K562 (cell line): ENCODE results near the gene KBTBD12. TPM values are rescaled to one million over a fixed set of nuclear protein-coding genes. Genes with fewer than 3 reads are reported as not detected.
"Not testable (repeated sequence)": the region's sequence is repeated elsewhere in the genome, so short reads cannot be mapped to it uniquely, and the experiment has no call there.

Source experiments
- ATAC-seq: fragments of 200-7000 bp; cut with Tn5 transposase; 3 replicates; pipeline ENCODE4 v1.9.1; 2020; ENCODE audit warnings: moderate library complexity
- BruUV-seq: library from RNA; stranded (reverse); fragments of 400-500 nt; replicated peaks from 2 replicates; lab custom pipeline; 2021; lab: Mats Ljungman, UMichigan
- CTCF ChIA-PET: fragments of 300-600 bp; formaldehyde crosslinking; extraction: SDS; loops from one replicate; lab custom pipeline; 2021; ENCODE audit warnings: low intra/inter-chr PET ratio; lab: Yijun Ruan, JAX
- POLR2A ChIA-PET: fragments of 300-600, 350-650 bp; sonication (Branson Sonifier 250); formaldehyde crosslinking; extraction: SDS; loops from one replicate; lab custom pipeline; 2021; ENCODE audit warnings: antibody characterized with exemption, inconsistent platforms; lab: Yijun Ruan, JAX
- DNase-seq, 4 experiments: peaks; one replicate each; pipeline versions ENCODE4 v3.0.0 to v3.0.0-alpha.2; 2011 to 2018; ENCODE audit warnings: low spot score in 3 of 4, mixed read lengths in 3 of 4; ENCODE audit errors: extremely low read depth in 1 of 4
- FAIRE-seq: peaks from 2 replicates; lab custom pipeline; 2011; peaks lifted over from hg19 to GRCh38; lab: Jason Lieb, UNC
- H2AFZ ChIP-seq: 2 replicates; pipeline ENCODE4 v1.6.0; 2011; ENCODE audit warnings: low read depth, low read length, control low read depth, inconsistent platforms
- H3K27ac ChIP-seq: fragments of 200-600 bp; 3 replicates; pipeline ENCODE4 v1.8.0; 2011; ENCODE audit warnings: low read depth, mild to moderate bottlenecking, control low read depth, inconsistent platforms, low read length, moderate library complexity, mixed read lengths; ENCODE audit errors: extremely low read depth
- H3K27me3 ChIP-seq, 2 experiments: fragments of 300-600 bp in 1 of 2; 2 replicates in 1 of 2; 3 replicates in 1 of 2; pipeline versions ENCODE4 v1.6.0 to v1.8.0; 2011; ENCODE audit warnings: inconsistent platforms in 2 of 2, low read length in 2 of 2, mild to moderate bottlenecking in 1 of 2, mixed read lengths in 1 of 2, moderate library complexity in 1 of 2; ENCODE audit not compliant: control insufficient read depth in 2 of 2, insufficient read depth in 2 of 2
- H3K36me3 ChIP-seq: fragments of 300-600 bp; 3 replicates; pipeline ENCODE4 v1.8.0; 2011; ENCODE audit warnings: mild to moderate bottlenecking, low read length, inconsistent platforms; ENCODE audit not compliant: control insufficient read depth, insufficient read depth
- H3K4me1 ChIP-seq, 2 experiments: fragments of 200-600 bp in 1 of 2; replicated peaks in 1 of 2; 2 replicates in 1 of 2; 3 replicates in 1 of 2; pipeline versions ENCODE4 v1.5.1 to v1.8.0; 2011; ENCODE audit warnings: inconsistent platforms in 2 of 2, low read length in 2 of 2, mild to moderate bottlenecking in 1 of 2, mixed read lengths in 1 of 2, moderate library complexity in 1 of 2; ENCODE audit not compliant: control insufficient read depth in 2 of 2, insufficient read depth in 2 of 2
- H3K4me2 ChIP-seq: 2 replicates; pipeline ENCODE4 v1.6.1; 2011; ENCODE audit warnings: low read length, control low read depth, inconsistent platforms, mixed read lengths; ENCODE audit not compliant: insufficient read depth
- H3K4me3 ChIP-seq: fragments of 200-600 bp; sonication (generic), shearing (Covaris generic); 2 replicates; pipeline ENCODE4 v1.5.1; 2016; ENCODE audit warnings: control low read depth, inconsistent platforms
- H3K79me2 ChIP-seq: fragments of 200-600 bp; 3 replicates; pipeline ENCODE4 v1.8.0; 2011; ENCODE audit warnings: low read length, inconsistent platforms; ENCODE audit not compliant: control insufficient read depth, insufficient read depth
- H3K9ac ChIP-seq, 2 experiments: 2 replicates each; pipeline versions ENCODE4 v1.6.0 to v1.6.1; 2011; ENCODE audit warnings: low read depth in 2 of 2, low read length in 2 of 2, control low read depth in 1 of 2, inconsistent platforms in 1 of 2, mild to moderate bottlenecking in 1 of 2, mixed read lengths in 1 of 2; ENCODE audit not compliant: insufficient read depth in 1 of 2
- H3K9me1 ChIP-seq: one replicate; pipeline ENCODE4 v1.6.0; 2011; ENCODE audit warnings: inconsistent platforms, mild to moderate bottlenecking, low read length, moderate library complexity; ENCODE audit not compliant: control insufficient read depth, insufficient read depth
- H3K9me3 ChIP-seq: replicated peaks from 2 replicates; pipeline ENCODE4 v1.5.1; 2011; ENCODE audit warnings: low read depth, low read length, inconsistent platforms; ENCODE audit not compliant: control insufficient read depth, insufficient read depth
- H4K20me1 ChIP-seq: replicated peaks from 2 replicates; pipeline ENCODE4 v1.6.1; 2011; ENCODE audit warnings: low read length, inconsistent platforms, mixed read lengths; ENCODE audit not compliant: control insufficient read depth, insufficient read depth
- ARNT ChIP-seq, 2 experiments: fragments of 450-650 bp; IDR thresholded peaks; 2 replicates each; pipeline ENCODE4 v1.6.1; 2016; ENCODE audit warnings: mild to moderate bottlenecking in 1 of 2
- ASH1L ChIP-seq: fragments of 450-650 bp; IDR thresholded peaks from 2 replicates; pipeline ENCODE4 v1.6.1; 2018; ENCODE audit warnings: borderline replicate concordance, mild to moderate bottlenecking, low read depth; ENCODE audit not compliant: partially characterized antibody
- MBD1 ChIP-seq: fragments of 250-450 bp; sonication (Bioruptor Pico); IDR thresholded peaks from 2 replicates; pipeline ENCODE4 v1.8.0; 2022; ENCODE audit warnings: inconsistent platforms
- NFYB ChIP-seq: IDR thresholded peaks from 2 replicates; pipeline ENCODE4 v1.6.1; 2011; ENCODE audit warnings: mild to moderate bottlenecking, moderate library complexity; ENCODE audit not compliant: insufficient read length; ENCODE audit errors: extremely low read depth
- ZNF316 ChIP-seq: fragments of 450-650 bp; IDR thresholded peaks from 2 replicates; pipeline ENCODE4 v1.6.1; 2016
- WGBS: fragments of 100-300 bp; shearing (Covaris generic); methylation state at CpG from one replicate; pipeline ENCODE4 v1.1.6; 2016; ENCODE audit warnings: low coverage, mixed read lengths; ENCODE audit not compliant: insufficient coverage; ENCODE audit errors: missing lambda C conversion rate; 5-methylcytosine and 5-hydroxymethylcytosine counted together
- in situ Hi-C: fragments of 300-500 bp; cut with MboI; formaldehyde crosslinking; loops from 4 replicates; pipeline ENCODE4 v1.15.0; 2018; ENCODE audit warnings: inconsistent platforms, mixed read lengths
- intact Hi-C: fragments of 100-400 bp; cut with micrococcal nuclease; formaldehyde crosslinking; loops from 2 replicates; pipeline ENCODE4 v1.14.2; 2022
- polyA plus RNA-seq, 8 experiments: library from polyadenylated mRNA; depleted of rRNA in 4 of 8; stranded (reverse) in 5 of 8; unstranded in 3 of 8; fragments of >200 nt; fragmentation: Nextera tagmentation in 2 of 8; fragmentation: Illumina TruSeq in 1 of 8; extraction: Ambion mirVana in 2 of 8; extraction: Trizol in 1 of 8; gene quantifications; 2 replicates each; pipeline versions ENCODE4 v1.2.1 to v1.2.3, GENCODE V29; 2011 to 2014; ENCODE audit warnings: inconsistent platforms in 1 of 8, missing spikeins in 1 of 8
- total RNA-seq, 7 experiments: library from RNA; depleted of rRNA in 6 of 7; stranded (reverse); fragments of >200 nt in 6 of 7; fragmentation: Illumina TruSeq in 2 of 7; extraction: Trizol in 2 of 7; gene quantifications; 2 replicates each; pipeline versions ENCODE4 v1.2.1 to v1.2.3, GENCODE V29; 2011 to 2021; ENCODE audit warnings: low replicate concordance in 1 of 7

The KBTBD12 gene
- total and polyA plus RNA-seq, 9 of the 15 experiments (the other 6 are each of a cell fraction or from before 2014, with no cell fraction given): not detected

- CTCF ChIA-PET, FAIRE-seq: not testable (repeated sequence)
These were observed 1.2 kb upstream of the KBTBD12 start for GRCh38 chr3:127913841-127914240.

GRCh38 chr3:127914584-127914983 is 448 bp upstream of the KBTBD12 start:
- DNase-seq: no peak
- intact Hi-C loops: no loop called here
- H3K27ac ChIP-seq: no peak overlapping the region
- no peak overlapping the region for H2AFZ ChIP-seq
- H3K9me3 ChIP-seq: no peaks in the 10 kb centered on the region
- ATAC-seq: no peak
- H3K27me3 ChIP-seq: peaks cover 7 to 20% of the 10 kb centered on the region in 2 experiments; a peak in 3 of 5 replicates
- no peaks in the 10 kb centered on the region for H3K4me1 ChIP-seq
- no peak for FAIRE-seq
- H4K20me1 ChIP-seq: no peaks in the 10 kb centered on the region
- H3K4me3 ChIP-seq: no peak overlapping the region
- TF ChIP-seq MBD1 (CRISPR knock-in tag): no peak
- no peak for TF ChIP-seq ARNT (IDR thresholded peaks at IDR 0.05)
- CTCF ChIA-PET: no interaction called here
- H3K36me3 ChIP-seq: no peaks in the 10 kb centered on the region
- POLR2A ChIA-PET: interaction anchor here (1.4 kb wide), 1 partner anchor 9 kb away, joined by 5 read pairs; no protein-coding TSS in a partner anchor
- H3K9me1 ChIP-seq: no peaks in the 10 kb centered on the region
- H3K9ac ChIP-seq: no peak overlapping the region
- H3K4me2 ChIP-seq: no peak overlapping the region
- 14% methylated on average over 6 of the region's 8 CpGs for WGBS
- no TSS peak for BruUV-seq
- H3K79me2 ChIP-seq: no peaks in the 10 kb centered on the region
- in situ Hi-C loops: no loop called here

More at GRCh38 chr3:127913841-127914240, 1.2 kb upstream of the KBTBD12 start:
- ATAC-seq, H4K20me1 ChIP-seq, DNase-seq, BruUV-seq, H3K79me2 ChIP-seq, H3K4me2 ChIP-seq, in situ Hi-C loops, H3K27ac ChIP-seq, H3K36me3 ChIP-seq, H3K9me1 ChIP-seq, H3K4me3 ChIP-seq, H3K9ac ChIP-seq, H3K4me1 ChIP-seq, H3K9me3 ChIP-seq, H2AFZ ChIP-seq, intact Hi-C loops: not testable (repeated sequence)
- 35% methylated on average over 2 of the region's 2 CpGs for WGBS
- POLR2A ChIA-PET: interaction anchor here (1.4 kb wide), 1 partner anchor 9 kb away, joined by 5 read pairs; no protein-coding TSS in a partner anchor
- peak; percentile 56 for TF ChIP-seq ASH1L
- peak; percentile 15; the same call in 1 of the 2 replicates for TF ChIP-seq ZNF316
- peak; percentile 71 for TF ChIP-seq NFYB
- H3K27me3 ChIP-seq: peaks cover 7 to 20% of the 10 kb centered on the region in 2 experiments; a peak in 3 of 5 replicates
